ENCODE measurements around the gene CST11.
A peak's percentile ranks its signal among the peaks of the same experiment; 100 is the strongest.

CST11 gene

GRCh38 chr20:23425129-23425528 is 27.5 kb downstream of the CST11 start:
- Histone ChIP-seq H3K36me3 (ENCODE audit: control insufficient read depth, insufficient read depth, low read length) (no peaks in the 10 kb centered on the region), H3K27me3 (replicated peaks; ENCODE audit: control insufficient read depth, insufficient read depth, low read length) (no peaks in the 10 kb centered on the region), H3K4me3 (replicated peaks; ENCODE audit: low read depth, low read length) (no peak overlapping the region)
- TF ChIP-seq CTCF (IDR thresholded peaks at IDR 0.05; ENCODE audit: insufficient read depth, low read length, poor library complexity, severe bottlenecking) = no peak
- no peak for DNase-seq (ENCODE audit: extremely low read depth, insufficient read length)

GRCh38 chr20:23420943-23421931 is 31.4 kb downstream of the CST11 start, which contains the start of gene NAPB:
NAPB (minus strand) TSS chr20:23421488; CDS start chr20:23421402, 86 bp downstream.
- no peaks in the 10 kb centered on the region for H3K36me3 ChIP-seq (ENCODE audit: control insufficient read depth, insufficient read depth, low read length)
- TF ChIP-seq CTCF (IDR thresholded peaks at IDR 0.05; ENCODE audit: insufficient read depth, low read length, poor library complexity, severe bottlenecking) = peak; percentile 21
- H3K27me3 ChIP-seq (replicated peaks; ENCODE audit: control insufficient read depth, insufficient read depth, low read length) = no peaks in the 10 kb centered on the region
- H3K4me3 ChIP-seq (replicated peaks; ENCODE audit: low read depth, low read length) = peak within 1 kb of the TSS; percentile 91
- peak; percentile 93 for DNase-seq (ENCODE audit: extremely low read depth, insufficient read length)

GRCh38 chr20:23419995-23420901 is 32.4 kb downstream of the CST11 start:
- TF ChIP-seq CTCF (IDR thresholded peaks at IDR 0.05; ENCODE audit: insufficient read depth, low read length, poor library complexity, severe bottlenecking) = no peak
- no peaks in the 10 kb centered on the region for H3K36me3 ChIP-seq (ENCODE audit: control insufficient read depth, insufficient read depth, low read length)
- H3K27me3 ChIP-seq (replicated peaks; ENCODE audit: control insufficient read depth, insufficient read depth, low read length) = no peaks in the 10 kb centered on the region
- peak; percentile 57 for DNase-seq (ENCODE audit: extremely low read depth, insufficient read length)
- H3K4me3 ChIP-seq (replicated peaks; ENCODE audit: low read depth, low read length) = peak overlapping the region; percentile 91

GRCh38 chr20:23419657-23419994 is 33.0 kb downstream of the CST11 start:
- DNase-seq (ENCODE audit: extremely low read depth, insufficient read length) = no peak
- no peak for TF ChIP-seq CTCF (IDR thresholded peaks at IDR 0.05; ENCODE audit: insufficient read depth, low read length, poor library complexity, severe bottlenecking)
- H3K36me3 ChIP-seq (ENCODE audit: control insufficient read depth, insufficient read depth, low read length) = no peaks in the 10 kb centered on the region
- H3K27me3 ChIP-seq (replicated peaks; ENCODE audit: control insufficient read depth, insufficient read depth, low read length) = no peaks in the 10 kb centered on the region
- peak overlapping the region; percentile 91 for H3K4me3 ChIP-seq (replicated peaks; ENCODE audit: low read depth, low read length)

- DNase-seq (ENCODE audit: extremely low read depth, insufficient read length) = no peak
These were observed 34.8 kb downstream of the CST11 start for GRCh38 chr20:23417861-23418260.

More at GRCh38 chr20:23417861-23418260, 34.8 kb downstream of the CST11 start:
- Histone ChIP-seq H3K27me3 (replicated peaks; ENCODE audit: control insufficient read depth, insufficient read depth, low read length) (no peaks in the 10 kb centered on the region), H3K36me3 (ENCODE audit: control insufficient read depth, insufficient read depth, low read length) (no peaks in the 10 kb centered on the region), H3K4me3 (replicated peaks; ENCODE audit: low read depth, low read length) (no peak overlapping the region)
- TF ChIP-seq CTCF (IDR thresholded peaks at IDR 0.05; ENCODE audit: insufficient read depth, low read length, poor library complexity, severe bottlenecking) = no peak
